Activated CD4-positive, alpha-beta T cell treated with anti-CD3 and anti-CD28 coated beads, Interleukin-2, amount 10 ng/mL, durations not matched to agents 7 days and 5 days (primary cell): ENCODE data around the gene FAM20B. TPM values are rescaled to one million over a fixed set of nuclear protein-coding genes. Genes with fewer than 3 reads are reported as not detected.

Experiments
- CTCF ChIA-PET: fragments of 350-600 bp; sonication (Branson Sonifier 250); formaldehyde crosslinking; loops from one replicate; lab custom pipeline; 2021; ENCODE audit warnings: antibody characterized with exemption; lab: Charles Lee
- POLR2A ChIA-PET: fragments of 350-600 bp; sonication (Branson Sonifier 250); formaldehyde crosslinking; loops from one replicate; lab custom pipeline; 2021; ENCODE audit warnings: antibody characterized with exemption; lab: Charles Lee
- DNase-seq: peaks from one replicate; pipeline ENCODE4 v3.0.0-alpha.2; 2020
- H3K27ac Mint-ChIP-seq: one replicate; pipeline ENCODE4 v1.8.0; 2021; ENCODE audit warnings: mild to moderate bottlenecking, moderate library complexity, mixed read lengths
- H3K27me3 Mint-ChIP-seq: one replicate; pipeline ENCODE4 v1.8.0; 2021; ENCODE audit warnings: mixed read lengths
- H3K36me3 Mint-ChIP-seq: one replicate; pipeline ENCODE4 v1.8.0; 2021; ENCODE audit warnings: low read depth, mixed read lengths
- H3K4me1 Mint-ChIP-seq: one replicate; pipeline ENCODE4 v1.8.0; 2021; ENCODE audit warnings: mixed read lengths
- H3K4me3 Mint-ChIP-seq: one replicate; pipeline ENCODE4 v1.8.0; 2021; ENCODE audit warnings: mild to moderate bottlenecking, moderate library complexity, mixed read lengths
- H3K9me3 Mint-ChIP-seq: one replicate; pipeline ENCODE4 v1.8.0; 2021; ENCODE audit warnings: mixed read lengths
- total RNA-seq, 2 experiments: library from RNA; stranded (reverse); gene quantifications; one replicate each; pipeline ENCODE4 v1.2.3, GENCODE V29; 2021

FAM20B gene
- total RNA-seq, 2 experiments from 2014 or later = 25.1 to 31.3 TPM

DNA sequence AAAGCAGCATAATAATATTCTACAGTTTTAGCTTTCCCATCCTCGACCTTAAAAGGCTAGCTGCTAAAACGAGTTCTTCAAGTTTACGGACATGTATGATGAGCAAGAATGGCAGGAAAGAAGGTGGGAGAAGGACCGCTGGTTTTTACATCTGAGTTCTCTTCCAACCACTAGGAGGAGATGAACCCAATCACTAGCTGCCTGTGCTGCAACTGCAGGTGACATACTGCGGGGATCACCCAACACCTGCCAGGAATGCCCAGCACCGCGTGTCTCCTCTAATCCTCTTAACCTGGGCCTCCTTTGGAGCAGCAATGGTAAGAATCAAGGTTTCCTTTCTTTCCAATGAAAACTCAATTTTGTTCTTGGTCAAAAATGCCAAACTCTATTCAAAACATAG lies 79.7 kb downstream of the FAM20B start:
- Mint-ChIP-seq H3K27me3 (no peaks in the 10 kb centered on the region), H3K4me3 (no peak overlapping the region), H3K27ac (no peak overlapping the region), H3K9me3 (no peaks in the 10 kb centered on the region), H3K36me3 (peaks cover 2% of the 10 kb centered on the region), H3K4me1 (no peaks in the 10 kb centered on the region)
- ChIA-PET CTCF (interaction anchor here (0.6 to 1.0 kb wide), 2 partner anchors 16 to 70 kb away, joined by 3 to 4 read pairs; no protein-coding TSS in a partner anchor), POLR2A (no interaction called here)
- no peak for DNase-seq

- H3K36me3 Mint-ChIP-seq = peaks cover 2% of the 10 kb centered on the region
- H3K27me3 Mint-ChIP-seq = no peaks in the 10 kb centered on the region
- H3K27ac Mint-ChIP-seq = no peak overlapping the region
- H3K4me1 Mint-ChIP-seq = no peaks in the 10 kb centered on the region
- no peak overlapping the region for H3K4me3 Mint-ChIP-seq
- POLR2A ChIA-PET = no interaction called here
- DNase-seq = no peak
- CTCF ChIA-PET = interaction anchor here (0.6 to 0.9 kb wide), 2 partner anchors 18 to 58 kb away, joined by 3 read pairs; no protein-coding TSS in a partner anchor
- no peaks in the 10 kb centered on the region for H3K9me3 Mint-ChIP-seq
Observed at GRCh38 chr1:179107706-179108629, 82.3 kb downstream of the FAM20B start.

- Mint-ChIP-seq H3K9me3 (no peaks in the 10 kb centered on the region), H3K4me1 (no peaks in the 10 kb centered on the region), H3K36me3 (peaks cover 2% of the 10 kb centered on the region), H3K27me3 (no peaks in the 10 kb centered on the region), H3K27ac (no peak overlapping the region), H3K4me3 (no peak overlapping the region)
- POLR2A ChIA-PET = no interaction called here
- DNase-seq = no peak
- CTCF ChIA-PET = interaction anchor here (0.9 kb wide), 1 partner anchor 17 kb away, joined by 3 read pairs; no protein-coding TSS in a partner anchor
Observed at GRCh38 chr1:179108644-179109043, 83.0 kb downstream of the FAM20B start.

DNA sequence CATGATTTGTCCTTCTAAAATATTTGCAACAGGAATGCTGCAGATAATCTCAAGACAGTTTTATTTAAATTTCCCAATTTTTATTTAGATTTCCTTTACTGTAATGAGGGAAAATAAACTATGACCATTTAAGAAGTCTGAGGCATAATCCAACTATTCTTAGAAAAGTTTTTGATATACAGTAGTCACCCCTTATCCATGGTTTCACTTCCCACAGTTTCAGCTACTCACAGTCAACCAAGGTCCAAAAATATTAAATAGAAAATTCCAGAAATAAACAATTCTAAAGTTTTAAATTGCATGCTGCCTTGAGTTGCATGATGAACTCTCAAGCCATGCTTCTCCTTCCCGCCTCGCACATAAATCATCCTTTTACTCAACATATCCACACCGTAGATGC lies 89.5 kb downstream of the FAM20B start:
- Mint-ChIP-seq H3K27me3 (no peaks in the 10 kb centered on the region), H3K27ac (no peak overlapping the region)
- POLR2A ChIA-PET = no interaction called here

DNA sequence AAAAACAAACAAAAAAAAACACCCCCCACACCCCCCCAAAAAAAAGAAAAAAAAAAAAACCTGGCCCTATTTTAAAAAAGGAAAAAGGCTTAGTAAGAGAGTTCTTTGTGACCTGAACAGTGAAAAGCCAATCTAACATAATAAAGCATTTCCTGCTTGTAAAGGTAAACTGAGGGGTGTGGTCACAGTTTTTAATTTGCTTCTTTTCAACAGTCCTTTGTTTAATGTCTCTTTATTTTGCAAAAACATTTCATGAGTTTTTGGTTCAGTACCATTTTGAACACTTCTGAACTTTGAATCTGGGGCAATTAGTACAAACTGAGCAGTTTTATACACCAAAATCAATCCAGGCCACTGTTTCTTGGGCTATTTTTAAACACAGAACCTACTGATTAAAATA lies 93.8 kb downstream of the FAM20B start:
- ChIA-PET POLR2A (no interaction called here), CTCF (no interaction called here)
- Mint-ChIP-seq H3K27me3 (no peaks in the 10 kb centered on the region), H3K27ac (no peak overlapping the region), H3K9me3 (no peaks in the 10 kb centered on the region), H3K36me3 (peaks cover 12% of the 10 kb centered on the region), H3K4me1 (peaks cover 3% of the 10 kb centered on the region), H3K4me3 (no peak overlapping the region)
- no peak for DNase-seq

More for the DNA sequence above, 89.5 kb downstream of the FAM20B start:
- H3K36me3 Mint-ChIP-seq = peaks cover 12% of the 10 kb centered on the region
- H3K9me3 Mint-ChIP-seq = no peaks in the 10 kb centered on the region
- DNase-seq = no peak
- peaks cover 1% of the 10 kb centered on the region for H3K4me1 Mint-ChIP-seq
- CTCF ChIA-PET = no interaction called here
- no peak overlapping the region for H3K4me3 Mint-ChIP-seq

GRCh38 chr1:179120736-179121135 lies 95.0 kb downstream of the FAM20B start:
- Mint-ChIP-seq H3K27ac (peak overlapping the region; percentile 46), H3K9me3 (no peaks in the 10 kb centered on the region), H3K4me1 (peaks cover 3% of the 10 kb centered on the region), H3K27me3 (no peaks in the 10 kb centered on the region), H3K4me3 (no peak overlapping the region), H3K36me3 (peaks cover 12% of the 10 kb centered on the region)
- CTCF ChIA-PET = interaction anchor here (0.8 to 1.9 kb wide), 10 partner anchors 9 to 249 kb away, joined by 3 to 9 read pairs (median 3); partner anchors contain the start of gene SOAT1
- no peak for DNase-seq
- POLR2A ChIA-PET = no interaction called here

DNA sequence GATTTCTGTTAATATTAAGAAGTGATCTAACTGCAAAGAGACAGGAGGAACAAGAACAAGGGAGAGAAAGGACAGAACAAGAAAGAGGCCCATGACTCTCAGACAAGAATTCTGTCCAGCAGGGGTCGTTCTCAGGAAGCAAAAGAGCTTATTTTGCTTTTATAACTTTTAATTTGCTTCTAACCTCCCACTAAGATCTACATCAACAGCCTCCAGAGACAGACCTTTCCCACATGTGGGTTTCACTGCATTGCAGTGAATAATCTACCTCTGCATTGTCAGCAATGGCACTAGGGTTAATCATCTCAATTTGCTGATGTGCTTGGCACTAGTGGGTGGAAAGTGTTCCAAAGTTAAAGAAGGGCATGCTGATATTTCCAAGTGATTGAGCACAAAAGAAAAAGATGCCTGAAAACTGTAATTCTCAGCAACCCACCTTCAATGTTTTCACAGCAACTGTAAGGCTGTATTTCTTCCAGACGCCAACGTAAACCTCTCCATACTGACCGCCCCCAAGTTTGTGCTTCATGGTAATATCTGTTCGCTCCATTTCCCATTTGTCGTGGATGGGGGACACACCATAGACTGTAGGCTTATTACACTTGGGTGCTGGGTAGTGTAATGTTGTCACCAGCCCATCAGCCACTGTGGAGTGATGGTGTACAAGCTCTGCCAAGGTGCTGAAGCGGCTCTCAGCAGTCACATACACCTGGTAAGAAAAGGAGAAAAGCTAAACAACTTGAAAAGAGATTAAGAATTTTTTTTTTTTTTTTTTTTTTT lies 95.7 kb downstream of the FAM20B start:
- CTCF ChIA-PET = interaction anchor here (0.5 to 1.9 kb wide), 13 partner anchors 8 to 764 kb away, joined by 3 to 9 read pairs (median 3); partner anchors contain the start of gene SOAT1
- Mint-ChIP-seq H3K9me3 (no peaks in the 10 kb centered on the region), H3K36me3 (peaks cover 12% of the 10 kb centered on the region), H3K27me3 (no peaks in the 10 kb centered on the region), H3K4me1 (peaks cover 3% of the 10 kb centered on the region), H3K4me3 (no peak overlapping the region), H3K27ac (peak overlapping the region; percentile 46)
- POLR2A ChIA-PET = no interaction called here
- DNase-seq = peak; percentile 65

DNA sequence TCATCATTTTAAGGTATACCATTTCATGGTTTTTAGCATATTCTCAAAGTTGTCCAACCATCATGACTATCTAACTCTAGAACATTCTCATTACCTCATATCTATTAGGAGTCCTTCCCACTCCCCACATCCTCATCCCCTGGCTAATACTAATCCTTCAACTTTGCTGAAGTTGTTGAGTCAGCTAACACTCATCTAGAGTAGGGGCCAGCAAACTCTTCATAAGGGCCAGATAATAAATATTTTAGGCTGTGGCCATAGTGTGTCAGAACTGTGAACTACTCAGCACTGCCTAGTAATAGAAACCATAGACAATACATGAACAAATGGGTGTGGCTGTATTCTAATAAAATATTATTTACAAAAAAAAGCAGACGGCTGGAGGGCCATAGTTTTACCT lies 99.2 kb downstream of the FAM20B start:
- CTCF ChIA-PET = no interaction called here
- DNase-seq = no peak
- Mint-ChIP-seq H3K27me3 (no peaks in the 10 kb centered on the region), H3K4me3 (no peak overlapping the region), H3K27ac (no peak overlapping the region), H3K36me3 (peaks cover 3% of the 10 kb centered on the region), H3K9me3 (peaks cover 2% of the 10 kb centered on the region), H3K4me1 (peaks cover 17% of the 10 kb centered on the region)
- POLR2A ChIA-PET = no interaction called here

Other genes with a start within 250 kb of the FAM20B start
- gene ANGPTL1, start 154.8 kb upstream of the FAM20B start, total RNA-seq = not detected
- 10 to 100 TPM; 43.9 to 46.6 TPM for gene TOR3A, start 56.2 kb downstream of the FAM20B start, total RNA-seq
- gene ABL2, start 203.8 kb downstream of the FAM20B start, total RNA-seq = 1 to 10 TPM; 7.5 to 8.2 TPM